WTC11 (cell line): ENCODE measurements around the gene C20orf141. TPM values are rescaled to one million over a fixed set of nuclear protein-coding genes. Genes with fewer than 3 reads are reported as not detected.

Experiments used
- ATAC-seq: fragments of 200-7000 bp; cut with Tn5 transposase; 2 replicates; pipeline ENCODE4 v1.10.0; 2021; ENCODE audit warnings: mild to moderate bottlenecking, moderate library complexity
- CTCF ChIA-PET: fragments of 300-600 bp; sonication (Branson Sonifier 250); formaldehyde crosslinking; loops from one replicate; lab custom pipeline; 2021; ENCODE audit warnings: antibody characterized with exemption; lab: Charles Lee
- POLR2A ChIA-PET: fragments of 350-600 bp; sonication (Branson Sonifier 250); formaldehyde crosslinking; loops from one replicate; lab custom pipeline; 2021; ENCODE audit warnings: antibody characterized with exemption; lab: Charles Lee
- DNase-seq: peaks from one replicate; pipeline ENCODE4 v3.0.0; 2021; ENCODE audit warnings: low spot score
- H3K27ac Mint-ChIP-seq: 2 replicates; pipeline ENCODE4 v1.8.0; 2021; ENCODE audit warnings: mixed read lengths
- H3K27me3 Mint-ChIP-seq: 2 replicates; pipeline ENCODE4 v1.8.0; 2021; ENCODE audit warnings: low read depth, mild to moderate bottlenecking, moderate library complexity, mixed read lengths
- H3K36me3 Mint-ChIP-seq: 2 replicates; pipeline ENCODE4 v1.8.0; 2021; ENCODE audit warnings: mixed read lengths
- H3K4me1 Mint-ChIP-seq: 2 replicates; pipeline ENCODE4 v1.8.0; 2022; ENCODE audit warnings: mixed read lengths
- H3K4me3 Mint-ChIP-seq: 2 replicates; pipeline ENCODE4 v1.8.0; 2021; ENCODE audit warnings: mild to moderate bottlenecking, moderate library complexity, mixed read lengths
- H3K9me3 Mint-ChIP-seq: 2 replicates; pipeline ENCODE4 v1.8.0; 2021; ENCODE audit warnings: mixed read lengths
- AFF4 ChIP-seq: sonication (generic); formaldehyde crosslinking; IDR thresholded peaks from 2 replicates; pipeline ENCODE4 v1.8.1; 2023; ENCODE audit warnings: mild to moderate bottlenecking, missing genetic modification reagents, borderline replicate concordance
- CDX4 ChIP-seq: fragments of 250-450 bp; sonication (Bioruptor Pico); IDR thresholded peaks from 2 replicates; pipeline ENCODE4 v1.9.0; 2021; ENCODE audit warnings: moderate library complexity, mild to moderate bottlenecking, inconsistent platforms, borderline replicate concordance
- CREM ChIP-seq: sonication (generic); formaldehyde crosslinking; IDR thresholded peaks from 2 replicates; pipeline ENCODE4 v1.8.1; 2022; ENCODE audit warnings: mild to moderate bottlenecking, missing genetic modification reagents, moderate library complexity
- E2F4 ChIP-seq: sonication (generic); formaldehyde crosslinking; IDR thresholded peaks from 2 replicates; pipeline ENCODE4 v1.8.1; 2022; ENCODE audit warnings: low read depth, mild to moderate bottlenecking, moderate library complexity, missing genetic modification reagents, borderline replicate concordance
- ERG ChIP-seq: fragments of 250-450 bp; sonication (Bioruptor Pico); IDR thresholded peaks from 2 replicates; pipeline ENCODE4 v1.8.0; 2021; ENCODE audit warnings: mild to moderate bottlenecking
- NFYB ChIP-seq: sonication (generic); formaldehyde crosslinking; conservative IDR thresholded peaks from 2 replicates; pipeline ENCODE4 v1.8.0; 2022; ENCODE audit warnings: low read depth, missing genetic modification reagents
- PRDM15 ChIP-seq: sonication (generic); formaldehyde crosslinking; IDR thresholded peaks from 2 replicates; pipeline ENCODE4 v1.8.0; 2022; ENCODE audit warnings: missing genetic modification reagents
- RELA ChIP-seq: sonication (generic); formaldehyde crosslinking; IDR thresholded peaks from 2 replicates; pipeline ENCODE4 v1.8.1; 2022; ENCODE audit warnings: missing genetic modification reagents, mild to moderate bottlenecking, borderline replicate concordance
- RORB ChIP-seq: fragments of 250-450 bp; sonication (Bioruptor Pico); IDR thresholded peaks from 2 replicates; pipeline ENCODE4 v1.9.0; 2021; ENCODE audit warnings: mild to moderate bottlenecking
- STAT6 ChIP-seq: sonication (generic); formaldehyde crosslinking; conservative IDR thresholded peaks from 2 replicates; pipeline ENCODE4 v1.8.1; 2023; ENCODE audit warnings: mild to moderate bottlenecking, low read depth, missing genetic modification reagents, moderate library complexity
- TCF7 ChIP-seq: sonication (generic); formaldehyde crosslinking; IDR thresholded peaks from 2 replicates; pipeline ENCODE4 v1.8.0; 2022; ENCODE audit warnings: mild to moderate bottlenecking, low read depth, missing genetic modification reagents, moderate library complexity
- TEAD1 ChIP-seq: sonication (generic); formaldehyde crosslinking; IDR thresholded peaks from 2 replicates; pipeline ENCODE4 v1.8.0; 2022; ENCODE audit warnings: mild to moderate bottlenecking, missing genetic modification reagents
- ZNF121 ChIP-seq: sonication (generic); formaldehyde crosslinking; IDR thresholded peaks from 2 replicates; pipeline ENCODE4 v1.8.0; 2023; ENCODE audit warnings: missing genetic modification reagents
- ZNF423 ChIP-seq: fragments of 250-450 bp; sonication (Bioruptor Pico); IDR thresholded peaks from 2 replicates; pipeline ENCODE4 v2.1.2; 2022; ENCODE audit warnings: mild to moderate bottlenecking, moderate library complexity
- total RNA-seq: library from RNA; stranded (reverse); gene quantifications from 3 replicates; pipeline ENCODE4 v1.2.3, GENCODE V29; 2021

C20orf141 gene
- total RNA-seq, 1 experiment from 2014 or later: not detected

- H3K36me3 Mint-ChIP-seq: peaks cover 22% of the 10 kb centered on the region
These were observed 19.3 kb upstream of the C20orf141 start for GRCh38 chr20:2795451-2795850.

More at GRCh38 chr20:2795451-2795850, 19.3 kb upstream of the C20orf141 start:
- Mint-ChIP-seq H3K27me3 (peaks cover 5% of the 10 kb centered on the region; the same call in 1 of the 2 replicates), H3K9me3 (no peaks in the 10 kb centered on the region), H3K27ac (no peak overlapping the region), H3K4me3 (no peak overlapping the region), H3K4me1 (peaks cover 14% of the 10 kb centered on the region)
- TF ChIP-seq STAT6 (no peak), ZNF121 (CRISPR knock-in tag) (no peak), TCF7 (no peak), PRDM15 (no peak), E2F4 (CRISPR knock-in tag) (no peak), TEAD1 (CRISPR knock-in tag) (no peak), CDX4 (no peak), AFF4 (CRISPR knock-in tag) (no peak), RELA (no peak), NFYB (CRISPR knock-in tag) (no peak), ZNF423 (CRISPR knock-in tag) (no peak), CREM (no peak), ERG (CRISPR knock-in tag) (no peak), RORB (CRISPR knock-in tag) (no peak)
- ATAC-seq (no peak), DNase-seq (no peak)
- POLR2A ChIA-PET: interaction anchor here (0.5 kb wide), 1 partner anchor 131 kb away, joined by 3 read pairs; no protein-coding TSS in a partner anchor
- CTCF ChIA-PET: interaction anchor here (0.7 to 1.0 kb wide), 2 partner anchors 57 to 107 kb away, joined by 3 read pairs; no protein-coding TSS in a partner anchor
